Measurements from ENCODE around the gene MLLT3.

GRCh38 chr9:20356403-20357036, 265.8 kb downstream of the MLLT3 start:
- TF ChIP-seq PREB (CRISPR knock-in tag; IDR thresholded peaks at IDR 0.05; ENCODE audit: borderline replicate concordance) = no peak
- TF ChIP-seq CTCF (IDR thresholded peaks at IDR 0.05) = 0 out of 2 replicates have a peak, but pooled peaks have one; percentile 13
- no peak for TF ChIP-seq MAX (CRISPR knock-in tag; IDR thresholded peaks at IDR 0.05)
- TF ChIP-seq ZNF512 (CRISPR knock-in tag; IDR thresholded peaks at IDR 0.05; ENCODE audit: borderline replicate concordance) = no peak
